LoVo (cell line): ENCODE results near the gene LHX5.
"Not testable (repeated sequence)": the region's sequence is repeated elsewhere in the genome, so short reads cannot be mapped to it uniquely, and the experiment has no call there.

Experiments
- DNase-seq: peaks from one replicate; pipeline ENCODE4 v3.0.0-alpha.2; 2016; ENCODE audit warnings: low spot score

LHX5 gene

GRCh38 chr12:113471619-113472171, at the start of gene LHX5:
TSS of gene LHX5 (minus strand) at chr12:113471871. CDS start at chr12:113471498, 373 bp downstream.
- DNase-seq: no peak

- DNase-seq: no peak
Observed at GRCh38 chr12:113519464-113520307, 48.0 kb upstream of the LHX5 start.

- no peak for DNase-seq
Observed at GRCh38 chr12:113515082-113515856, 43.6 kb upstream of the LHX5 start.

- DNase-seq: no peak
Observed at GRCh38 chr12:113514602-113515001, 42.9 kb upstream of the LHX5 start.

GRCh38 chr12:113512568-113512967, 40.9 kb upstream of the LHX5 start:
- DNase-seq: no peak

GRCh38 chr12:113506867-113507266, 35.2 kb upstream of the LHX5 start:
- DNase-seq: no peak

- DNase-seq: no peak
Observed at GRCh38 chr12:113505941-113506340, 34.3 kb upstream of the LHX5 start.

- no peak for DNase-seq
Observed at GRCh38 chr12:113504917-113505316, 33.2 kb upstream of the LHX5 start.

- DNase-seq: no peak
Observed at GRCh38 chr12:113500782-113501311, 29.2 kb upstream of the LHX5 start.

GRCh38 chr12:113500306-113500675, 28.6 kb upstream of the LHX5 start:
- no peak for DNase-seq

GRCh38 chr12:113498490-113498889, 26.8 kb upstream of the LHX5 start:
- DNase-seq: no peak

- DNase-seq: no peak
Observed at GRCh38 chr12:113497693-113498092, 26.0 kb upstream of the LHX5 start.

GRCh38 chr12:113495941-113496340, 24.3 kb upstream of the LHX5 start:
- DNase-seq: not testable (repeated sequence)

- no peak for DNase-seq
Observed at GRCh38 chr12:113488322-113488721, 16.7 kb upstream of the LHX5 start.

GRCh38 chr12:113486722-113487121, 15.1 kb upstream of the LHX5 start:
- no peak for DNase-seq

GRCh38 chr12:113485330-113485729, 13.7 kb upstream of the LHX5 start:
- no peak for DNase-seq

GRCh38 chr12:113482334-113482733, 10.7 kb upstream of the LHX5 start:
- no peak for DNase-seq

- no peak for DNase-seq
Observed at GRCh38 chr12:113480336-113480971, 8.8 kb upstream of the LHX5 start.

- DNase-seq: no peak
Observed at GRCh38 chr12:113479590-113480335, 8.1 kb upstream of the LHX5 start.

- DNase-seq: no peak
Observed at GRCh38 chr12:113479216-113479589, 7.5 kb upstream of the LHX5 start.

- DNase-seq: no peak
Observed at GRCh38 chr12:113478351-113479011, 6.8 kb upstream of the LHX5 start.
